Thoracic aorta (tissue), 2 donors: Measurements from ENCODE around the gene RGMB. TPM values are rescaled to one million over a fixed set of nuclear protein-coding genes. Genes with fewer than 3 reads are reported as not detected.
A peak's percentile ranks its signal among the peaks of the same experiment; 100 is the strongest.

ENCODE experiments used
- ATAC-seq: fragments of 150-250 bp; one replicate; pipeline ENCODE4 v1.8.0; 2017; ENCODE audit warnings: low read depth; ENCODE audit not compliant: insufficient number of reproducible peaks, low FRiP score
- DNase-seq: peaks from one replicate; pipeline ENCODE4 v3.0.0-alpha.2; 2020; ENCODE audit warnings: low spot score
- H3K27ac ChIP-seq, 2 donors: fragments of 200-600 bp; sonication (generic); 1 replicate in 1 of 2; 2 replicates in 1 of 2; pipeline ENCODE4 v1.5.1; 2016; ENCODE audit warnings: mild to moderate bottlenecking in 2 of 2, moderate library complexity in 2 of 2
- H3K27me3 ChIP-seq: fragments of 200-600 bp; sonication (generic); replicated peaks from 2 replicates; pipeline ENCODE4 v1.6.0; 2016; ENCODE audit warnings: mild to moderate bottlenecking; ENCODE audit not compliant: insufficient read depth
- H3K36me3 ChIP-seq: fragments of 200-600 bp; sonication (generic); one replicate; pipeline ENCODE4 v1.5.1; 2016
- H3K4me1 ChIP-seq, 2 donors: fragments of 200-600 bp; sonication (generic); 1 replicate in 1 of 2; 2 replicates in 1 of 2; pipeline versions ENCODE4 v1.5.1 to v1.6.0; 2016; ENCODE audit warnings: low read depth in 2 of 2, mild to moderate bottlenecking in 1 of 2; ENCODE audit not compliant: control insufficient read depth in 1 of 2
- H3K4me3 ChIP-seq: fragments of 200-600 bp; sonication (generic); 2 replicates; pipeline ENCODE4 v1.5.1; 2016; ENCODE audit warnings: mild to moderate bottlenecking
- H3K9me3 ChIP-seq: fragments of 200-600 bp; sonication (generic); 2 replicates; pipeline ENCODE4 v1.5.1; 2016
- total RNA-seq, 2 donors: library from RNA; depleted of rRNA; stranded (reverse); fragments of >200 nt; gene quantifications; one replicate each; pipeline versions ENCODE4 v1.1.0 to v1.2.3, GENCODE V29; 2016
- TF ChIP-seq, protein P1 (sequence below): fragments of 200-600 bp; sonication (generic); IDR thresholded peaks from one replicate; pipeline ENCODE4 v1.5.1; 2019; ENCODE audit warnings: antibody characterized with exemption

Gene RGMB
- total RNA-seq, 2 donors from 2014 or later = 11.9 to 23.1 TPM

GRCh38 chr5:98810206-98810605, 36.7 kb downstream of the RGMB start:
- TF ChIP-seq, protein P1, sequence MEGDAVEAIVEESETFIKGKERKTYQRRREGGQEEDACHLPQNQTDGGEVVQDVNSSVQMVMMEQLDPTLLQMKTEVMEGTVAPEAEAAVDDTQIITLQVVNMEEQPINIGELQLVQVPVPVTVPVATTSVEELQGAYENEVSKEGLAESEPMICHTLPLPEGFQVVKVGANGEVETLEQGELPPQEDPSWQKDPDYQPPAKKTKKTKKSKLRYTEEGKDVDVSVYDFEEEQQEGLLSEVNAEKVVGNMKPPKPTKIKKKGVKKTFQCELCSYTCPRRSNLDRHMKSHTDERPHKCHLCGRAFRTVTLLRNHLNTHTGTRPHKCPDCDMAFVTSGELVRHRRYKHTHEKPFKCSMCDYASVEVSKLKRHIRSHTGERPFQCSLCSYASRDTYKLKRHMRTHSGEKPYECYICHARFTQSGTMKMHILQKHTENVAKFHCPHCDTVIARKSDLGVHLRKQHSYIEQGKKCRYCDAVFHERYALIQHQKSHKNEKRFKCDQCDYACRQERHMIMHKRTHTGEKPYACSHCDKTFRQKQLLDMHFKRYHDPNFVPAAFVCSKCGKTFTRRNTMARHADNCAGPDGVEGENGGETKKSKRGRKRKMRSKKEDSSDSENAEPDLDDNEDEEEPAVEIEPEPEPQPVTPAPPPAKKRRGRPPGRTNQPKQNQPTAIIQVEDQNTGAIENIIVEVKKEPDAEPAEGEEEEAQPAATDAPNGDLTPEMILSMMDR = no peak
- Histone ChIP-seq H3K4me1 (no peaks in the 10 kb centered on the region), H3K36me3 (no peaks in the 10 kb centered on the region), H3K4me3 (no peak overlapping the region), H3K27ac (no peak overlapping the region), H3K9me3 (peaks cover 6% of the 10 kb centered on the region), H3K27me3 (no peaks in the 10 kb centered on the region)
- DNase-seq (no peak), ATAC-seq (no peak)

DNA sequence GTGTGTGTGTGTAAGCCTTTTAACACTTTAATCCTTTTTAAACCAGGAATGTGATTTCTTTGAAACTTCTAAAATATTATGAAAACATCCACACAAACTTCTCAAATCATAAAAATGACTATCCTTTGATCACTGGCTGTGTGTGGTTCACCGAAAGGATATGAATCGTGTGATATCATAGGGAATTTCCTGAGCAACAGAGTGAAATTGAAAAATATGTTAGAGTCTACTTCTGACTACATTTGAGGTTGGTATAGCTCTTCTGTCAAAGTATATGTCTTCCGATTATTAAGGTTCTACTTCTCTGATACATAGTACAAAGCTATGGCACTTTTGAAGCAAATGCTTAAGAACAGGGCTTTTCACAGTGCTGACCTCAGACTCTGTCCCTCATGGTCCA, 40.3 kb downstream of the RGMB start:
- no peak overlapping the region for H3K4me3 ChIP-seq
- no peaks in the 10 kb centered on the region for H3K27me3 ChIP-seq
- no peaks in the 10 kb centered on the region for H3K36me3 ChIP-seq
- no peaks in the 10 kb centered on the region for H3K9me3 ChIP-seq
- no peak overlapping the region for H3K27ac ChIP-seq
- H3K4me1 ChIP-seq = no peaks in the 10 kb centered on the region
- TF ChIP-seq, protein P1 = no peak
- DNase-seq (no peak), ATAC-seq (no peak)

DNA sequence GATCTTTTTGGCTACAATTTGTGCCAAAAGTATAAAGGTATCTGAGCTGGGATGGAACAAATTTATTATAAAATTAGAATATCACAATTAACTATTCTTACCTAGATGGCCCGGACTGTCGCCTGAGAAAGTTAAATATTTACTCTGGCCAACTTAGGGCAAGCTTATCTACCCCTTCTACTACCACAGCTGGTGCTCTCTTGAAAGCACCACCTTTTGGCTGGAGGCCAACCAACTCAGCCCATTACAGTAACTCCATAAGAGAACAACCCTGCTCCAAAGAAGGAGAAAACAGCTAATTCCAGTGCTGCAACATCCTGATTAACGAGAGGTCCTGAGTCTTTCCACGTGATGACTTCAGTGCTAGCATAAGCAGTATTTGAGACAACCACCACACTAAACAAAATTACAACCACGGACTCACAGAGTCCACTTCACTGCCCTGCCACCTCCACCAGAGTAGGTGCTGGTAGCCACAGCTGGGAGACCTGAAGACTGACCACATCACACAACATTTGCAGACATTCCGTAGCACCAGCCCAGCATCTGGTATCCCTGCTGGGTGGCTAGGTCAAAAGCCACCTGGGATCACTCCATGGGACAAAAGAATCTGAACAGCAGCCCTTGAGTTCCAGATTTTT, 43.2 kb downstream of the RGMB start:
- Histone ChIP-seq H3K4me1 (no peaks in the 10 kb centered on the region), H3K27ac (no peak overlapping the region), H3K9me3 (peaks cover 4% of the 10 kb centered on the region), H3K36me3 (no peaks in the 10 kb centered on the region), H3K4me3 (no peak overlapping the region), H3K27me3 (no peaks in the 10 kb centered on the region)
- DNase-seq (no peak), ATAC-seq (no peak)
- TF ChIP-seq, protein P1 = no peak

- H3K9me3 ChIP-seq = peaks cover 4% of the 10 kb centered on the region
- ATAC-seq (no peak), DNase-seq (no peak)
- H3K4me1 ChIP-seq = no peaks in the 10 kb centered on the region
- TF ChIP-seq, protein P1 = no peak
- no peaks in the 10 kb centered on the region for H3K27me3 ChIP-seq
- no peaks in the 10 kb centered on the region for H3K36me3 ChIP-seq
- H3K27ac ChIP-seq = no peak overlapping the region
- no peak overlapping the region for H3K4me3 ChIP-seq
Observed at GRCh38 chr5:98825582-98826375, 52.3 kb downstream of the RGMB start.

DNA sequence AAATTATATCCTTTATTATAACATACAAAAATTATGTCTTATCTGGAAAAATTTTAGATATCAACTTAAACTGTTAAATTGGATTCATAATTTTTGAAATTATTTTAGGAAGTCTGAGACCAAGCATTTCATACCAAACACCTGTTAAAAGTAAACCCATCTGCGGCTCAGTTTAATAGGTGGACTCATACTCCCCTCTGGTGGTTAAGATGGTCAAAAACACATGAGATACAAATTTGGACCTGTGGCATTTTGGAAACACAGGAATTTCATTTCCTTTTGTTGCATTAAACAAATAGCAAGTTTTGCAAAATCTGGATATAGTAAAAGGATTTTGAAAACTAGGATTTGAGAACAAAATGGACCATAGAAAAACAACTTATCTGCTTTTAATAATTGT, 53.7 kb downstream of the RGMB start:
- Histone ChIP-seq H3K27me3 (no peaks in the 10 kb centered on the region), H3K4me3 (no peak overlapping the region), H3K36me3 (no peaks in the 10 kb centered on the region), H3K27ac (no peak overlapping the region), H3K9me3 (no peaks in the 10 kb centered on the region), H3K4me1 (no peaks in the 10 kb centered on the region)
- TF ChIP-seq, protein P1 = peak; percentile 37
- ATAC-seq = no peak
- no peak for DNase-seq
